ENCODE results near the gene GCC1.

- TF ChIP-seq POLR2A (IDR thresholded peaks at IDR 0.05) (no peak), POLR2AphosphoS5 (IDR thresholded peaks at IDR 0.05; ENCODE audit: insufficient read depth in 1 of 2, low read depth in 1 of 2) (no peak)
Observed at GRCh38 chr7:127632276-127632910, 47.0 kb upstream of the GCC1 start.

Measured in vagina (tissue), 2 donors.